Measurements from ENCODE around the gene PREX1.

The PREX1 gene

DNA sequence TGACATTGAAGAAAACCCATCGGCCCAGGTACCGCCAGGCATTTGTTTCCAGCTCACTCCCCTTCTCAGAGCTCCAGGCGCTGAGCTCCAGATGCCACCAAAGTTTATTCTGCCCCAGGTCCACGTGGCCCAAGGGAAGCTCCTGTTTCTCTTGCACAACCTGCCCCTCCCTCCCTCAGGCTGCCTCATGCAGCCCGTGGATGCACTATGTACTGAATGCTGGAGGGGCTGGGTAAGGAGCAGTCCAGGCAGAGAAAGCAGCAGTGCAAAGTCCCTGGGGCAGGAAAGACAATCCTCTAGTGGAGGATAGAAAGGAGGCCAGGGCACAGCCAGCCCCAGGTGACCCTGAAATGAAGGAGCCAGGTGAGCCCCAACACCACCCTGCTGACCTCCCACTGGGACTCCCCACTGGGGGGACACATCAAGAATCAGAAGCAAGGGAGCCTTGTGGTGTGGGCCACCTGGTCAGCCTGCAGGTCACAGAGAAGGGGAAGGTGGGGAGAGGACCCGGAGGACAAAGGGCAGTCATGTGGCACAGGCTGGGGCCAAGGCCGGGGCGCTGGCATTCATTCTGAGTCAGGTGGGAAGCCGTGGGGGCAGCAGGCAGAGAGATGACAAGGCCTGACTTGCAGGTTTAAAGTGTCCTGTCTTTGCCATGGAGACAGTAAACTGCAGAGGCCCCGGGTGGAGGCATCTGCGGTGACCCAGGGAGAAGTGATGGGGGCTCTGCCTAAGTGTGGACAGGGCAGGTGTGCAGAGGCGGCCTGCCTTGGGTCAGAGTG is 230.1 kb downstream of the PREX1 start:
- Histone ChIP-seq H3K9me3 (ENCODE audit: control insufficient read depth, insufficient read depth, low read length) (no peaks in the 10 kb centered on the region), H3K36me3 (ENCODE audit: control insufficient read depth, insufficient read depth, low read length) (peaks cover 2% of the 10 kb centered on the region), H3K4me1 (ENCODE audit: control insufficient read depth, insufficient read depth, low read length) (no peaks in the 10 kb centered on the region), H3K9ac (ENCODE audit: low read depth, low read length) (no peak overlapping the region), H3K4me3 (ENCODE audit: low read depth, low read length) (no peak overlapping the region), H3K27me3 (ENCODE audit: control insufficient read depth, insufficient read depth, low read length) (no peaks in the 10 kb centered on the region)

GRCh38 chr20:48596334-48596898 is 231.4 kb downstream of the PREX1 start:
- peaks cover 2% of the 10 kb centered on the region for H3K36me3 ChIP-seq (ENCODE audit: control insufficient read depth, insufficient read depth, low read length)
- no peaks in the 10 kb centered on the region for H3K27me3 ChIP-seq (ENCODE audit: control insufficient read depth, insufficient read depth, low read length)
- H3K4me3 ChIP-seq (ENCODE audit: low read depth, low read length): no peak overlapping the region
- no peaks in the 10 kb centered on the region for H3K9me3 ChIP-seq (ENCODE audit: control insufficient read depth, insufficient read depth, low read length)
- H3K4me1 ChIP-seq (ENCODE audit: control insufficient read depth, insufficient read depth, low read length): no peaks in the 10 kb centered on the region
- H3K9ac ChIP-seq (ENCODE audit: low read depth, low read length): no peak overlapping the region

GRCh38 chr20:48595495-48596333 is 232.1 kb downstream of the PREX1 start:
- no peaks in the 10 kb centered on the region for H3K27me3 ChIP-seq (ENCODE audit: control insufficient read depth, insufficient read depth, low read length)
- H3K36me3 ChIP-seq (ENCODE audit: control insufficient read depth, insufficient read depth, low read length): peaks cover 2% of the 10 kb centered on the region
- H3K4me1 ChIP-seq (ENCODE audit: control insufficient read depth, insufficient read depth, low read length): no peaks in the 10 kb centered on the region
- H3K9ac ChIP-seq (ENCODE audit: low read depth, low read length): no peak overlapping the region
- H3K9me3 ChIP-seq (ENCODE audit: control insufficient read depth, insufficient read depth, low read length): no peaks in the 10 kb centered on the region
- no peak overlapping the region for H3K4me3 ChIP-seq (ENCODE audit: low read depth, low read length)

DNA sequence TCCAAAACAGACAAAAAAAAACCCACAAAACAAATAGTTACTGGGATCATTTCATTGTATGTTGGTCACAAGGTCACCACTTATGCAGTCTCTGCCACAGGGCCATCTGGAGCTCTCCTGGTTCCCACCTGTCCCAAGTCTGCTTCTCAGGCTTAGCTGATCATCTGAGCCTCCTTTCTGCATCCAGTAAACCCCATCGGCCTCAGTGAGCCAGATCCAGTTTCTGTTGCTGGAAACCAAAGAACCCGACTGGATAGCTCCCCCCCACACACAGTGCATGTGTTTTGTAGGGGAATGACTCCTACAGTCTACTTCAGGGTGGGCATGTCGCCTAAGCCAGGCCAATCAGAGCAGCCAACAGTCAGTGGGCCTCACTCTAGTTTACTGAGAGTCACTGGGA is 233.3 kb downstream of the PREX1 start:
- Histone ChIP-seq H3K36me3 (ENCODE audit: control insufficient read depth, insufficient read depth, low read length) (no peaks in the 10 kb centered on the region), H3K27me3 (ENCODE audit: control insufficient read depth, insufficient read depth, low read length) (no peaks in the 10 kb centered on the region), H3K4me3 (ENCODE audit: low read depth, low read length) (no peak overlapping the region), H3K9ac (ENCODE audit: low read depth, low read length) (no peak overlapping the region), H3K4me1 (ENCODE audit: control insufficient read depth, insufficient read depth, low read length) (no peaks in the 10 kb centered on the region), H3K9me3 (ENCODE audit: control insufficient read depth, insufficient read depth, low read length) (no peaks in the 10 kb centered on the region)

DNA sequence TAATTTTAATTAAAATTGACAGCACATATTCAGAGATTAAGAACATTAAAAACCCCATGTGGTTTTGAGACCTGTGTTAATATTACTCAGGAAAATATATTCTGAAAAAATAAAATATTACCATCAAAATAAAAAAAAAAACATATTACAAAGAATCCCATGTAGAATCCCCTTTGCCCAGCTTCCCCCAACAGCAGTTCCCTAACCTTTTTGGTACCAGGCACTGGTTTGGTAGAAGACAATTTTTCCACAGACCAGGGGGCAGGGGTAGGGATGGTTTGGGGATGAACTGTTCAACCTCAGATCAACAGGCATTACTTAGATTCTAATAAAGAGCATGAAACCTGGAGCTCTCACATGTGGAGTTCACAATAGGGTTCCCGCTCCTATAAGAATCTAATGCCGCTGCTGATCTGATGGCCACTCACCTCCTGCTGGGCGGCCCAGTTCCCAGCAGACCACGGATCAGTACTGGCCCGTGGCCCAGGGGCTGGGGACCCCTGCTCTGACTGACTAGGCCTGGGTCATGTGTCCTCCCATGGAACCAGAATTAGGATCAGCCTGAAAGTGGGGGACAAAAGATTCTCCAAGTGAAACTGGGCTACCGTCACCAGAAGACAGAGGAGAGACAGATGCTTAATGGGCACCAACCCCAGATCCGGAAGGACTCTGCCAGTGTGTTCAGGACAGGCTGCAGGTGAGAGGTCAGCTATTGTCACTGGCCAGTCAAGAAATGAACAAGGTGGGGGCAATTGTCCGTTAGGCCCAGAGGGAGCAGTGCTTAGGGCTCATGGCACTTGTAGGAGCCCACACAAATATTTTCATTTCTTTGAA is 235.5 kb downstream of the PREX1 start:
- Histone ChIP-seq H3K9ac (ENCODE audit: low read depth, low read length) (no peak overlapping the region), H3K9me3 (ENCODE audit: control insufficient read depth, insufficient read depth, low read length) (no peaks in the 10 kb centered on the region), H3K4me3 (ENCODE audit: low read depth, low read length) (no peak overlapping the region), H3K27me3 (ENCODE audit: control insufficient read depth, insufficient read depth, low read length) (no peaks in the 10 kb centered on the region), H3K36me3 (ENCODE audit: control insufficient read depth, insufficient read depth, low read length) (no peaks in the 10 kb centered on the region), H3K4me1 (ENCODE audit: control insufficient read depth, insufficient read depth, low read length) (no peaks in the 10 kb centered on the region)

DNA sequence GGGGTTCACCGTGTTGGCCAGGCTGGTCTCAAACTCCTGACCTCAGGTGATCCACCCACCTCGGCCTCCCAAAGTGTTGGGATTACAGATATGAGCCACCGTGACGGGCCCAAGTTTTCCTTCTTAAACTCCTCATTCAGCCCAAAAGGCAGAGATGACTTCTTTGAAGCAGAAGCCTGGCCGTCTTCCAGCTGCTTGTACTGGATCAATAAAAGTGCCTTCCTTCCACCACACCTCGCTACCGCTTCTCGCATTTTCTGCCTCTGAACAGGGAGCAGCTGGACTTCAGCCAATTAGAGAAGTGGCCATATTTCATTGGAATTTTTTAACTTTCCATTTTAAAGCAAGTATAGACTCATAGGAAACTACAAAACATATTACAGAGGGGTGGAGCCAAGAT is 241.1 kb downstream of the PREX1 start:
- Histone ChIP-seq H3K4me1 (ENCODE audit: control insufficient read depth, insufficient read depth, low read length) (no peaks in the 10 kb centered on the region), H3K9me3 (ENCODE audit: control insufficient read depth, insufficient read depth, low read length) (no peaks in the 10 kb centered on the region), H3K36me3 (ENCODE audit: control insufficient read depth, insufficient read depth, low read length) (no peaks in the 10 kb centered on the region), H3K9ac (ENCODE audit: low read depth, low read length) (no peak overlapping the region), H3K4me3 (ENCODE audit: low read depth, low read length) (no peak overlapping the region), H3K27me3 (ENCODE audit: control insufficient read depth, insufficient read depth, low read length) (no peaks in the 10 kb centered on the region)

DNA sequence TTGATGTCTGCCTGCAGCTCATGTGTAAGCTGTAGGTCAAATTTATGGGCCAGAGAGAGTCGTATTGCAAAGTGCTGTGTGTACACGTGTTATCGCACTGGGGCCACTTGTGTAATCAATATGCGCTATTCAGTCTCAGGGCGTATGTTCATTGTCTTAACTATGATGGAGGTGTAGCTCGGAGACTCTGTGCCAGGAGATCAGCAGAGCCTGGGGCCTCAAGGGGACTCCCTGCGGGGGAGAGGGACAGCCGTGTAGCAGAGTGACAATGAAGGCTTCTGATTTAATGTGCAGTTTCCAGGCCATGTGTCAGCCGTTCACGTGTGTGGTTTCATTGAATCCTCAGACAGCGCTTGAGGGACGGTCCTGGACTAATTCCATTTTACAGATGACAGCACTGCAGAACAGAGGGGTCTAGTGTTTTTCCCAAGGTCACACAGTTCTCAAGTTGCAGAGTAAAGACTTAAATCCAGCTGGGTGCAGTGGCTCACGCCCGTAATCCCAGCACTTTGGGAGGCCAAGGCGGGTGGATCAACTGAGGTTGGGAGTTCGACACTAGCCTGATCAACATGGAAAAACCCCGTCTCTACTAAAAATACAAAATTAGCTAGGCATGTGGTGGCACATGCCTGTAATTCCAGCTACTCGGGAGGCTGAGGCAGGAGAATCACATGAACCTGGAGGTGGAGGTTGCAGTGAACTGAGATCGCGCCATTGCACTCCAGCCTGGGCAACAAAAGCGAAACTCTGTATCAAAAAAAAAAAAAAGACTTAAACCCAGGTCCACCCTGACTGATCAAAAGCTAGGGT is 242.5 kb downstream of the PREX1 start:
- H3K36me3 ChIP-seq (ENCODE audit: control insufficient read depth, insufficient read depth, low read length): no peaks in the 10 kb centered on the region
- no peak overlapping the region for H3K4me3 ChIP-seq (ENCODE audit: low read depth, low read length)
- no peaks in the 10 kb centered on the region for H3K27me3 ChIP-seq (ENCODE audit: control insufficient read depth, insufficient read depth, low read length)
- H3K4me1 ChIP-seq (ENCODE audit: control insufficient read depth, insufficient read depth, low read length): no peaks in the 10 kb centered on the region
- no peaks in the 10 kb centered on the region for H3K9me3 ChIP-seq (ENCODE audit: control insufficient read depth, insufficient read depth, low read length)
- H3K9ac ChIP-seq (ENCODE audit: low read depth, low read length): no peak overlapping the region

- H3K4me3 ChIP-seq (ENCODE audit: low read depth, low read length): no peak overlapping the region
- no peaks in the 10 kb centered on the region for H3K36me3 ChIP-seq (ENCODE audit: control insufficient read depth, insufficient read depth, low read length)
- H3K4me1 ChIP-seq (ENCODE audit: control insufficient read depth, insufficient read depth, low read length): no peaks in the 10 kb centered on the region
- H3K9me3 ChIP-seq (ENCODE audit: control insufficient read depth, insufficient read depth, low read length): no peaks in the 10 kb centered on the region
- H3K9ac ChIP-seq (ENCODE audit: low read depth, low read length): no peak overlapping the region
- H3K27me3 ChIP-seq (ENCODE audit: control insufficient read depth, insufficient read depth, low read length): no peaks in the 10 kb centered on the region
These were observed 243.3 kb downstream of the PREX1 start for GRCh38 chr20:48584391-48585060.

- Histone ChIP-seq H3K36me3 (ENCODE audit: control insufficient read depth, insufficient read depth, low read length) (no peaks in the 10 kb centered on the region), H3K9me3 (ENCODE audit: control insufficient read depth, insufficient read depth, low read length) (no peaks in the 10 kb centered on the region), H3K4me3 (ENCODE audit: low read depth, low read length) (no peak overlapping the region), H3K9ac (ENCODE audit: low read depth, low read length) (no peak overlapping the region), H3K4me1 (ENCODE audit: control insufficient read depth, insufficient read depth, low read length) (no peaks in the 10 kb centered on the region), H3K27me3 (ENCODE audit: control insufficient read depth, insufficient read depth, low read length) (no peaks in the 10 kb centered on the region)
These were observed 244.0 kb downstream of the PREX1 start for GRCh38 chr20:48583801-48584200.

GRCh38 chr20:48583171-48583570 is 244.6 kb downstream of the PREX1 start:
- Histone ChIP-seq H3K4me3 (ENCODE audit: low read depth, low read length) (no peak overlapping the region), H3K36me3 (ENCODE audit: control insufficient read depth, insufficient read depth, low read length) (no peaks in the 10 kb centered on the region), H3K9ac (ENCODE audit: low read depth, low read length) (no peak overlapping the region), H3K4me1 (ENCODE audit: control insufficient read depth, insufficient read depth, low read length) (no peaks in the 10 kb centered on the region), H3K9me3 (ENCODE audit: control insufficient read depth, insufficient read depth, low read length) (no peaks in the 10 kb centered on the region), H3K27me3 (ENCODE audit: control insufficient read depth, insufficient read depth, low read length) (no peaks in the 10 kb centered on the region)
